NCI-H2107 (cell line): Measurements from ENCODE around the gene ADIPOR1.

ENCODE experiments used
- DNase-seq: peaks from one replicate; lab custom pipeline; 2025; lab: John Stamatoyannopoulos, UW

The ADIPOR1 gene

GRCh38 chr1:202972046-202972445 lies 13.9 kb upstream of the ADIPOR1 start:
- DNase-seq: no peak

GRCh38 chr1:202968895-202969295 lies 10.8 kb upstream of the ADIPOR1 start:
- peak; percentile 33 for DNase-seq

DNA sequence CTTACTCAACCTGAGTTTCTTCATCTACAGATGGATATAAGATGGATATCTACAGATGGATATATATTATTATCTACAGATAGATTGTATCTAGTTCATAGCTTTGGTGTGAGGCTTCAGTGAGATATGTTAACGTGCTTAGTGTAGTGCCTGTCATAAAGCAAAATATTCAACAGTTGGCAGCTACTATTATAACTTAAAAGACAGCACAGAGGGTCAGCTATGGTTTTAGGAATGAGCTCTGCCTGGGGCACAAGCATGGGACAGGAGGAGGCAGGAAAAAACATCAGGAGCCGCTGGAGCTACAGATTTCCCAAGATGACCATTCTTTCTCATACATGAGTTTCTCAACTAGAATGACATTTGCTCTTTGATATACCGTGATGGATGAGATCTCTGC lies 10.2 kb upstream of the ADIPOR1 start:
- no peak for DNase-seq

DNA sequence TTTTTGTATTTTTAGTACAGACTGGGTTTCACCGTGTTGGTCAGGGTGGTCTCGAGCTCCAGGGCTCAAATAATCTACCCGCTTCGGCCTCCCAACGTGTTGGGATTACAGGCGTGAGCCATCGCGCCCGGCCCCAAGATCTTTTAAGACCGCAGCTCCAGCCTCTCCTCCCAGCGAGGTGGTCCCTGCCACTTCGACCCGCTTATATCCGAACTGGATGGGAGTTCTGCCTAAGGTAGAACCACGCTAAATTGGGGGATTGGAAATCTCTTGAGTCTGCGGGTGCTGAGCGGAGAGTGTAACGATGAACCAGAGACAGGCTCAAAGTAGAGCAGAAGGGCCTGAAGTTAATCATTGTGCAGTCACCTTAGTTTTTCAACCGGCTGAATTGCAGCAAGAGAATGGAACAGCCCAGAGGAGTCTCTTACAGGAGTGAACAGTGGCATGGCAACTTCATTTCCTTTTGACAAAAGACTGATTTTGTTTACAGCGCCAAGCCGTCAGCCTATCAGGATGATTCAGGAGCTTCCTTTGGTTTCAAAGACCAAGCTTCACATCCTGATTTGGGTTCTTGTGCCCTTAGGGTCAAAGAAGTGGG lies 9.7 kb upstream of the ADIPOR1 start:
- no peak for DNase-seq

DNA sequence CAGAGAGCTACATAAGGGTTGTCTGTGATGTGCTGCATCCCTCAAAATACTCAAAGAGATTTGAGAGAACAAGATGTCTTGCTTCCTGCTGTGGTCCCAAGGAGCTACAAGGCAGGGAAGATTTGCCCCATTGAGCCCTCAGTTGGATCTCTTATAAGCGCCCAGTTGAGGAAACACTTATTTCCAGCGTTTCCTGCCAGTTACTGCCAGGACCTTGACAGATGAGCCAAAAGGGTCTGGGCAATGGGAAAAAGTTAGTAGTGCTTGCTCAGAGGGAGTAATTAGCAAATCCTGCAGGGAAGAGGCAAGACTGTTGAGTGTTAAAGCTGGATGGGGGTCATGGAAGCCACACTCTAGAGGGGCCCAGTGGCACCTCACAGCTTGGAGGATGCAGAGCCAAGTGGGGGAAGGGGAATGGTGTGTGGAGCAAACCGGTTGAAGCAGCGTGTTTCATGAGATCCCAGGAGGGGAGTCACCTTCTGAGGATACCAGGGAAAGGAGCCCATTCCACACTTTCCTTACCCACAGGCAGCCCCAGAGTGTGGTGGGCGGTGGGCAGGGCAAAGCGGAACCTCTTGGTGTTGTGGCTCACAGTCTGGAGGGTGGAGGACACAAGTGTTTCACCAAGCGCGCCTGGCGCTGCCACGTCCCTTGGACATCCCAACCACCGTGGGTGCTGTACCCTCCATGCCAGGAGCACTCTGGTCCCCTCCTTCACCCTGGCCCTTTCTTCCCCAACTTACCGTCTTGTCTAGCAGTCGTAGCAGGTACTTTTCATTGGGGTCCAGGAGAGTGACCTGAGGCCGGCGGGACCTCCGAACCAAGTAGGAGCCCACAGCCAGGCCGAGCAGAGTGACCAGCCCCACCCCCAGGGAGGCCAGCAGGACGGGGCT lies 8.1 kb upstream of the ADIPOR1 start:
- DNase-seq: no peak

DNA sequence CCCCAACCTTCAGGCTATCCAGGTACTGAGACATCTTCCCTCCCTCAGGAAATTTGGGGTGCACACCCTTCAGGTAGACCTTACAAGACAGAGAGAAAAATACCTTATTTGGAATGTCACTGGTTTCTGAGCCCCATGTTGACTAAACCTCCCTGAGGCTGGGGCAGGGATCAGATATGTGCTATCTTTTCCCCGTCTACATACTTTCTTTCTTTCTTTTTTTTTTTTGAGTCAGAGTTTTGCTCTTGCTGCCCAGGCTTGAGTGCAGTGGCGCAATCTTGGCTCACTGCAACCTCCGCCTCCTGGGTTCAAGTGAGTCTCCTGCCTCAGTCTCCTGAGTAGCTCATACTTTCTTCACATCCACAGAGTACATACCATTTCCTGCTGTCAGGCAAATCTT lies 7.3 kb upstream of the ADIPOR1 start:
- DNase-seq: no peak

GRCh38 chr1:202964791-202965410 lies 6.8 kb upstream of the ADIPOR1 start:
- peak; percentile 97 for DNase-seq

- DNase-seq: peak; percentile 51
These were observed 3.2 kb upstream of the ADIPOR1 start for GRCh38 chr1:202961220-202961880.

- no peak for DNase-seq
These were observed 1.1 kb upstream of the ADIPOR1 start for GRCh38 chr1:202959276-202959620.

DNA sequence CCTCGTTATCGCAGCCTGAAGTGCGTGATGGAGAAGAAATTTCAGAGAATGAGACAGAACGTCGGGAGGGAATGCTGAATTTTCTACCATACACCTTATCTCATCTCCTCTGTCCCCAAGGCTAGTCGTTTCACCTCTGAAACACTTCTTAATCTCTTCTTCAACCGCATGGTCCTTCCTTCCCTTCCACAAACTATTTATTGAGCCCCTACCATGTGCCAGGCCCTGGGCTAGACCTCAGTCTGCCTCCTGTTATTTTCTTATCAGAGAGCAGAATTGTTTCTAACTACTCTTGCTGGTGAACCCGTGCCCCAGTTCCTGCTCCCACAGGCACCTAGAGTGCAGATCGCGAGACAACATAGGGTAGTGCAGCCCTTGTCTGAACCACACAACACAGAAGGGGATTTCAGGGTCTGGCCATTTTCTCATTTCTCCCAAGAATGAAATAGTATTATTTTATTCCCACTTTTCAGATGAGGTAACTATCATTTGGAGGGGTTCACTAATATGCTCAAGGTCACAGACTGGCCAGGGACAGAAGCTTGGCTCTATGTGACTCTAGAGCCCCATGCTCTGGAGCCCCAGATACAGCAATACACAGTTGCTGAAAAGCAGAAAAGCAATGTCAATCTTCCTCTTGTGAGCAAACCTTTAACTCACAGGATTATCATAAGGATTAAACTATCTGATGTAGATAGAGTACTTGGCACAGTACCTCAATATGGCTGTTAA lies 598 bp upstream of the ADIPOR1 start:
- DNase-seq: no peak

DNA sequence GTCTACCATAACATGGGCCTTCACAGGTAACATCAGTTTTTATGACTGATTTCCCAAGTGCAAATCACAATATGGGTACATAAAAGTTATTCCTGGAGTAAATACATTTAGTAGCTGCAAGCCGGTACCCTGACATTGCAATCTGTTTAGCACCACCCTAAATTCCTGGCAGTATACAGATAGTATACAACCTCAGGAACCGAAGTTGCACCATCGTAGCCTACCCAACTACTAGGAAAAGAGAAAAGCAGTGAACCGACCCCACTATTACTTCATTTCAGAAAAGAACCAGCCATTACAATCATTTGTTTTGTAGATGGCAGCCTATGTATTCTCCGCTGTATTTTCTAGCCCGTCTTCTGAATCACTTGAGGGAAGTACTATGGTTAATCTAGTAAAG lies 1.1 kb downstream of the ADIPOR1 start:
- DNase-seq: no peak

DNA sequence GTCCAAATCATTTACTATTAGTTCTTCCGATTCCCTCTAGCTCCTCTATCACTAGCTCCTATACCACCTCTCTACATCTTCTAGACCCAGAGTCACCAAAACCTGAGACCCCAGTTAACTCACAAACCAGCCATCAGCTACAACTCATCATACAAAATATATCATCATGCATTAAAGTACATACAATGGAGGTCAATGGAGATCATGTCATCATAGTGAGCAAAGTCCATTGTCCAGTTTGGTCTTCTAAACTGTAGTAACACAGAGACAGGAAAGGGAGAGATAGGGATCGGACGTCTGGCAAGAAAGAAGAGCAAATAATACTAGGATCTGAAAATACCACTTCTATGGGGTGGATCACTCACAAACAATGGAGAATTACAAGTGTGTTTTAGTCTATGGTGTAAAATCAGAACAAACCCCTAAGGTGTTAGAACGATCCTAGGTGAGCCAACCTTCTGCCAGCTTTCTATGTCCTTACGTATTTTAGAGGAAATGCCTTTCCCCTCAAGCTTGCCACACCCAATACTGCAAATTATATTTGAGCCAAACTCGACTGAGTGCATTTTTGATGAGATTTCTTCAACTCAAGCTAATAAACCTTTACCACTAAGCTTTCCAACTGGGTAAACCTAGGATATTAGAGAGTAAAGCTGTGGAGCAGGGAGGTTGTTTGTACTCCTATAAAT lies 3.9 kb downstream of the ADIPOR1 start:
- DNase-seq: no peak

DNA sequence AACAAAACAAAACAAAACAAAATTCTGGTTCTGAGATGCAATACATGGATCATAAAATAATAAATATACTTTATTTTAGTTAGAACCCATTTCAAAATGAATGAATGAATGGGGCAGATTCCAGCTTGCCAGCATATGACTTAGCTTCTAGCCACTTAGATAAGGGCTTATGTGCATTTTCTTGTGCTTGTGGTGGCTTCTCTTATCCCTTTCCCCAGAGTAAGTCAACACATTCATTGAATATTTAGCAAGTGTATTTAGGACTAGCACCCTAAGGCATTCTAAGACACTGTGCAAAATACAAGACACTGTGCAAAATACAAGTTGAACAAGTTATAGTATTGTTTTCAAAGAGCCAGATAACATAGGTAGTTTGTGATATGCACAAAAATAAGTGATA lies 4.7 kb downstream of the ADIPOR1 start:
- DNase-seq: no peak

DNA sequence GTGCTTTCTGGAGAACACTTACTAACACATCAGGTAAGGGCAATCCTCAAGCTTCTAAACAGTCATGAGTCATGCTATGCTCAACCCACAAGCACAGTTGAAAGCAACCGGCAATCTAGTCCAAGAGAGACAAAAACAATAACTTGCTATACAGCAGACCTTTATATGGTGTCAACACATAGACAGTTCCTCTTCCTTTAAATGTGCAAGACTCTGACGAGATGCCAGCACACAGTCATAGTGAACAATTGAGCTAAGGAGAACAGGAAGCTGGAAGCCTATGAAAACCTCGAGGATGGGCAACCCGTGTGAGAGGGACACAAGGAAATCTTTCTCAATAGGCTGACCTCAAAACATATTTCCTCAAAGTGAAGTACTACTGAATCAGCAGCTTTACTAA lies 5.3 kb downstream of the ADIPOR1 start:
- DNase-seq: no peak

DNA sequence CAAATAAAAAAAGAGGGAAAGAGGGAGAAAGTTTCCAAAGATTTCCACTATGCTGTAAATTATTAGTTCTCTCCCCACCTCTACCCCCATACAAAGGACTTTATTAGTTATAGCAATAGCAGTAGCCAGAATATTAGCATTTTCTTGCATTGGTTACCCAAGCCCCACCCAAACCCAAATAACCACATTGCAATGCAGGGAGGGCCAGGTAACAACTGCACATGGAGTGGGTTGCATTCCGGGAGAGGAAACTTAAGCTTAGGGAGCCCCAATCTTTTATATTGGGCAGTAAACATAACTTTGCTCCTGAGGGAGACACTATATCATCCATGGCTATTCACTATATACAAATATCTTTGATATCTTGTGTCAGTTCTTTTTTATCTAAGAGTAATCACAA lies 6.0 kb downstream of the ADIPOR1 start:
- no peak for DNase-seq

GRCh38 chr1:202951437-202951836 lies 6.7 kb downstream of the ADIPOR1 start:
- no peak for DNase-seq

DNA sequence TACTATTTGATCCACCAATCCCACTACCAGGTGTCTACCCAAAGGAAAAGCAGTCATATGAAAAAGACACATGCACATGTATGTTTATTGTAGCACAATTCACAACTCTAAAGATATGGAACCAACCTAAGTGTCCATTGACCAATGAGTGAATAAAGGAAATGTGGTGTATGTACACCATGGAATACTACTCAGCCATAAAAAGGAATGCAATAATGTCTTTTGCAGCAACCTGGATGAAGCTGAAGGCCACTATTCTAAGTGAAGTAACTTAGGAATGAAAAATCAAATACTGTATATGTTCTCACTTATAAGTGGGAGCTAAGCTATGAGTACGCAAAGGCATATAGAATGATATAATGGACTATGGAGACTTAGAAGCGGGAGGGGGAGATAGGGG lies 12.6 kb downstream of the ADIPOR1 start:
- DNase-seq: no peak

DNA sequence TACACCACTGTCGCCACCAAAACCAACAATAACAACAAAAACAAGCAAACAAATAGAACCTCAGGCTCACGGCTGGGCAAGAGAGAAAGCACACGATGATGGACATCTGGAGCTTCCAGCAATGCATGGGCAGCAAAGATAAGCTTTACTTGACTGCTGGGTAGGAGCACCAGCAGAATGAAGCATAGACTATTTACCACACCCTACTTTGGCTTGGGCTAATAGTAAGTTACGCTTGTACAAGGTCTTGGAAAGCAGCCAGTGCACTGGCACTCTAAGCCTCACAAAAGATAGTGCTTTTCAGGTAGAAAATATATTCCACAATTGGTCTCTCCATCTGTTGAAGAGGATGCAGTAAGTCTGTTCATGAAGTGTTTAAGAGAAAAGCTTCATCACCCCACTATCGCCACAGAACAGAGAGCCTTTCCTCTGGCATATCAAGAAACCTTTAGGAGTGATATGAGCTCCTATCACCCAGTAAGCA lies 13.6 kb downstream of the ADIPOR1 start:
- no peak for DNase-seq

GRCh38 chr1:202942426-202942825 lies 15.7 kb downstream of the ADIPOR1 start:
- no peak for DNase-seq

DNA sequence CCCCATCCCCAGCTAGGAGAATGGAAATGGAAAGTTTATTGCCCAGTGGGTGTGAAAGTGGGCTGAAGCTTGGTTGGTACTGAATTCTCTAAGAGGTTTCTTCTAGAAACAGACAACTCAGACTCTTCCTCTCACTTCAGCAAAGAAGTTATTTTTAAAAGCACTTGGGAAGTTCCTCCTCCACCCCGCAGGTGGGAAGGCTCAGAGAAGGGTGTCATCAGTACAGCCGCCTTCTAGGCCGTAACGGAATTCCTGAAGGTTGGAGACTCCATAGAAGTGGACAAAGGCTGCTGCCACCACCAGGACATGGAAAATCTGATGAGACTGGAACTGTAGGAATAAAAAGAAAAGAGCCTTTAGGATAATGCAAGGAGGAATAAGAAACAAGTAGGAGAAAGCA lies 16.7 kb downstream of the ADIPOR1 start:
- DNase-seq: no peak

GRCh38 chr1:202940561-202940960 lies 17.6 kb downstream of the ADIPOR1 start:
- DNase-seq: no peak
